Activated CD8-positive, alpha-beta T cell treated with anti-CD3 and anti-CD28 coated beads, Interleukin-2, amount 10 ng/mL, durations not matched to agents 7 days and 5 days (primary cell): ENCODE measurements around the gene PCNX3. TPM values are rescaled to one million over a fixed set of nuclear protein-coding genes. Genes with fewer than 3 reads are reported as not detected.
A peak's percentile ranks its signal among the peaks of the same experiment; 100 is the strongest.
"Not testable (repeated sequence)": the region's sequence is repeated elsewhere in the genome, so short reads cannot be mapped to it uniquely, and the experiment has no call there.

Experiments used
- ATAC-seq: fragments of 150-1000 bp; cut with Tn5 transposase; one replicate; pipeline ENCODE4 v1.10.0; 2021; ENCODE audit warnings: moderate library complexity
- CTCF ChIA-PET: fragments of 350-600 bp; sonication (Branson Sonifier 250); formaldehyde crosslinking; loops from one replicate; lab custom pipeline; 2021; ENCODE audit warnings: antibody characterized with exemption; lab: Charles Lee
- POLR2A ChIA-PET: fragments of 350-600 bp; sonication (Branson Sonifier 250); formaldehyde crosslinking; loops from one replicate; lab custom pipeline; 2021; ENCODE audit warnings: antibody characterized with exemption; lab: Charles Lee
- DNase-seq: peaks from one replicate; pipeline ENCODE4 v3.0.0-alpha.2; 2020
- H3K27ac Mint-ChIP-seq: one replicate; pipeline ENCODE4 v1.8.0; 2021; ENCODE audit warnings: mild to moderate bottlenecking, mixed read lengths
- H3K27me3 Mint-ChIP-seq: one replicate; pipeline ENCODE4 v1.8.0; 2021; ENCODE audit warnings: low read depth, mixed read lengths
- H3K36me3 Mint-ChIP-seq: one replicate; pipeline ENCODE4 v1.8.0; 2021; ENCODE audit warnings: low read depth, mixed read lengths
- H3K4me1 Mint-ChIP-seq: one replicate; pipeline ENCODE4 v1.8.0; 2021; ENCODE audit warnings: low read depth, mixed read lengths
- H3K4me3 Mint-ChIP-seq: one replicate; pipeline ENCODE4 v1.8.0; 2021; ENCODE audit warnings: mild to moderate bottlenecking, mixed read lengths
- H3K9me3 Mint-ChIP-seq: one replicate; pipeline ENCODE4 v1.8.0; 2022; ENCODE audit warnings: mixed read lengths; ENCODE audit not compliant: insufficient read depth
- total RNA-seq, 2 experiments: library from RNA; stranded (reverse); gene quantifications; one replicate each; pipeline ENCODE4 v1.2.3, GENCODE V29; 2021

Gene PCNX3
- total RNA-seq, 2 experiments from 2014 or later, result 50.1 to 54.8 TPM

GRCh38 chr11:65634905-65635731 is 19.5 kb downstream of the PCNX3 start:
- Mint-ChIP-seq H3K4me3 (no peak overlapping the region), H3K36me3 (peaks cover 50% of the 10 kb centered on the region), H3K4me1 (peaks cover 53% of the 10 kb centered on the region), H3K27me3 (no peaks in the 10 kb centered on the region), H3K27ac (peak overlapping the region; percentile 86), H3K9me3 (no peaks in the 10 kb centered on the region)
- no peak for DNase-seq
- CTCF ChIA-PET, result interaction anchor here (1.7 kb wide), 1 partner anchor 9 kb away, joined by 5 read pairs; no protein-coding TSS in a partner anchor
- ATAC-seq, result no peak
- POLR2A ChIA-PET, result interaction anchor here (1.3 kb wide), 1 partner anchor 417 kb away, joined by 3 read pairs; the partner anchor contains the start of gene SF3B2

GRCh38 chr11:65636108-65637031 is 20.8 kb downstream of the PCNX3 start:
- Mint-ChIP-seq H3K4me3 (no peak overlapping the region), H3K36me3 (peaks cover 58% of the 10 kb centered on the region), H3K4me1 (peaks cover 62% of the 10 kb centered on the region), H3K9me3 (no peaks in the 10 kb centered on the region), H3K27ac (peak overlapping the region; percentile 98), H3K27me3 (no peaks in the 10 kb centered on the region)
- ChIA-PET CTCF (interaction anchor here (0.6 to 1.7 kb wide), 3 partner anchors 10 to 193 kb away, joined by 3 to 5 read pairs (median 4); no protein-coding TSS in a partner anchor), POLR2A (interaction anchor here (1.2 to 1.3 kb wide), 2 partner anchors 11 to 416 kb away, joined by 3 read pairs; partner anchors contain the start of gene SF3B2)
- no peak for DNase-seq
- no peak for ATAC-seq

- ChIA-PET POLR2A (interaction anchor here (1.2 to 3.3 kb wide), 7 partner anchors 11 to 26 kb away, joined by 3 to 24 read pairs (median 8); partner anchors contain the start of genes MAP3K11, PCNX3 and RELA), CTCF (interaction anchor here (1.0 to 3.3 kb wide), 6 partner anchors 11 to 96 kb away, joined by 3 to 25 read pairs (median 7); no protein-coding TSS in a partner anchor)
- Mint-ChIP-seq H3K27me3 (no peaks in the 10 kb centered on the region), H3K4me3 (peak overlapping the region; percentile 98), H3K4me1 (peaks cover 65% of the 10 kb centered on the region), H3K27ac (peak overlapping the region; percentile 98), H3K36me3 (peaks cover 61% of the 10 kb centered on the region), H3K9me3 (no peaks in the 10 kb centered on the region)
- ATAC-seq (no peak), DNase-seq (no peak)
Observed at GRCh38 chr11:65637032-65637557, 21.5 kb downstream of the PCNX3 start.

GRCh38 chr11:65637794-65638419 is 22.3 kb downstream of the PCNX3 start, which contains the start of gene SIPA1:
TSS of gene SIPA1 (plus strand) at chr11:65638101. CDS start at chr11:65640922, 2,821 bp downstream.
- DNase-seq (peak; percentile 72), ATAC-seq (peak; percentile 55)
- Mint-ChIP-seq H3K27me3 (no peaks in the 10 kb centered on the region), H3K36me3 (peaks cover 66% of the 10 kb centered on the region), H3K4me1 (peaks cover 67% of the 10 kb centered on the region), H3K4me3 (peak within 1 kb of the TSS; percentile 98), H3K9me3 (no peaks in the 10 kb centered on the region), H3K27ac (peak within 1 kb of the TSS; percentile 98)
- ChIA-PET POLR2A (interaction anchor here (0.6 to 3.5 kb wide), 14 partner anchors 12 to 220 kb away, joined by 3 to 50 read pairs (median 6); partner anchors contain the start of genes CFL1, KAT5, MAP3K11 and PCNX3), CTCF (interaction anchor here (0.9 to 3.3 kb wide), 13 partner anchors 12 to 246 kb away, joined by 3 to 25 read pairs (median 5); partner anchors contain the start of genes FAM89B, MAP3K11 and PCNX3)

GRCh38 chr11:65639228-65639597 is 23.6 kb downstream of the PCNX3 start:
- peaks cover 72% of the 10 kb centered on the region for H3K36me3 Mint-ChIP-seq

GRCh38 chr11:65639623-65640482 is 24.3 kb downstream of the PCNX3 start:
- Mint-ChIP-seq H3K27me3 (no peaks in the 10 kb centered on the region), H3K4me1 (peaks cover 65% of the 10 kb centered on the region), H3K9me3 (no peaks in the 10 kb centered on the region), H3K27ac (peak overlapping the region; percentile 98), H3K4me3 (peak overlapping the region; percentile 98), H3K36me3 (peaks cover 72% of the 10 kb centered on the region)
- ATAC-seq, result peak; percentile 39
- CTCF ChIA-PET, result interaction anchor here (1.1 to 3.3 kb wide), 9 partner anchors 9 to 244 kb away, joined by 4 to 25 read pairs (median 5); partner anchors contain the start of genes MAP3K11, PCNX3 and RELA
- peak; percentile 88 for DNase-seq
- POLR2A ChIA-PET, result interaction anchor here (0.6 to 3.5 kb wide), 17 partner anchors 9 to 218 kb away, joined by 3 to 50 read pairs (median 6); partner anchors contain the start of genes KAT5, MAP3K11, NEAT1 and PCNX3

More at GRCh38 chr11:65639228-65639597, 23.6 kb downstream of the PCNX3 start:
- DNase-seq, ATAC-seq, H3K9me3 Mint-ChIP-seq, H3K27me3 Mint-ChIP-seq: not testable (repeated sequence)
- CTCF ChIA-PET, result interaction anchor here (0.9 to 3.3 kb wide), 13 partner anchors 9 to 245 kb away, joined by 3 to 25 read pairs (median 5); partner anchors contain the start of genes MAP3K11, MUS81, PCNX3 and RELA
- peak overlapping the region; percentile 98 for H3K4me3 Mint-ChIP-seq
- peak overlapping the region; percentile 98 for H3K27ac Mint-ChIP-seq
- POLR2A ChIA-PET, result interaction anchor here (0.6 to 3.5 kb wide), 16 partner anchors 10 to 218 kb away, joined by 3 to 50 read pairs (median 6); partner anchors contain the start of genes KAT5, MAP3K11, NEAT1 and PCNX3
- peaks cover 67% of the 10 kb centered on the region for H3K4me1 Mint-ChIP-seq

GRCh38 chr11:65640483-65641296 is 25.1 kb downstream of the PCNX3 start:
- Mint-ChIP-seq H3K4me1 (peaks cover 61% of the 10 kb centered on the region), H3K27ac (peak overlapping the region; percentile 98), H3K27me3 (no peaks in the 10 kb centered on the region), H3K9me3 (no peaks in the 10 kb centered on the region), H3K36me3 (peaks cover 74% of the 10 kb centered on the region), H3K4me3 (peak overlapping the region; percentile 98)
- DNase-seq (peak; percentile 62), ATAC-seq (peak; percentile 6)
- POLR2A ChIA-PET, result interaction anchor here (0.6 to 3.5 kb wide), 12 partner anchors 8 to 140 kb away, joined by 3 to 50 read pairs (median 3); partner anchors contain the start of genes KCNK7, MAP3K11, PCNX3 and ZNRD2
- CTCF ChIA-PET, result interaction anchor here (1.3 to 3.3 kb wide), 4 partner anchors 12 to 65 kb away, joined by 4 to 25 read pairs (median 11); no protein-coding TSS in a partner anchor

- Mint-ChIP-seq H3K4me1 (peaks cover 60% of the 10 kb centered on the region), H3K27me3 (no peaks in the 10 kb centered on the region), H3K27ac (peak overlapping the region; percentile 90), H3K36me3 (peaks cover 77% of the 10 kb centered on the region), H3K4me3 (peak overlapping the region; percentile 98), H3K9me3 (no peaks in the 10 kb centered on the region)
- ATAC-seq, result no peak
- ChIA-PET CTCF (interaction anchor here (1.3 kb wide), 1 partner anchor 211 kb away, joined by 3 read pairs; no protein-coding TSS in a partner anchor), POLR2A (interaction anchor here (1.2 to 2.5 kb wide), 7 partner anchors 8 to 141 kb away, joined by 3 to 16 read pairs (median 4); partner anchors contain the start of gene KCNK7)
- DNase-seq, result peak; percentile 22
Observed at GRCh38 chr11:65641297-65642013, 25.9 kb downstream of the PCNX3 start.
